OCI-LY7 (cell line): Measurements from ENCODE around the gene LAMC1.

Source experiments
- CTCF ChIP-seq: fragments of 200-600 bp; sonication (generic); conservative IDR thresholded peaks from 2 replicates; pipeline ENCODE4 v1.5.1; 2014; ENCODE audit warnings: mild to moderate bottlenecking, antibody characterized with exemption, low read length, moderate library complexity, mixed read lengths
- EZH2phosphoT487 ChIP-seq: fragments of 200-600 bp; sonication (generic); IDR thresholded peaks from 2 replicates; pipeline ENCODE4 v1.6.1; 2018; ENCODE audit warnings: low read depth, borderline replicate concordance, mild to moderate bottlenecking, mixed run types, antibody characterized with exemption, low read length, moderate library complexity, mixed read lengths

- TF ChIP-seq CTCF (no peak), EZH2phosphoT487 (no peak)
Measured at GRCh38 chr1:183126528-183126927, 103.3 kb downstream of the LAMC1 start.
